ENCODE measurements around the gene CCN2.

GRCh38 chr6:131955876-131956275 lies 4.7 kb upstream of the CCN2 start:
- TF ChIP-seq FOXK2 (IDR thresholded peaks at IDR 0.05) (no peak), SP1 (IDR thresholded peaks at IDR 0.05) (no peak), FOXA1 (IDR thresholded peaks at IDR 0.05) (no peak), TARDBP (IDR thresholded peaks at IDR 0.05) (no peak), FOXM1 (IDR thresholded peaks at IDR 0.05; ENCODE audit: borderline replicate concordance) (no peak), ARNT (IDR thresholded peaks at IDR 0.05) (no peak), L3MBTL2 (conservative IDR thresholded peaks at IDR 0.05) (no peak), ZNF384 (IDR thresholded peaks at IDR 0.05) (no peak), LEF1 (IDR thresholded peaks at IDR 0.05; ENCODE audit: borderline replicate concordance) (no peak), HDGF (IDR thresholded peaks at IDR 0.05; ENCODE audit: borderline replicate concordance) (no peak)
- TF ChIP-seq, protein P1, sequence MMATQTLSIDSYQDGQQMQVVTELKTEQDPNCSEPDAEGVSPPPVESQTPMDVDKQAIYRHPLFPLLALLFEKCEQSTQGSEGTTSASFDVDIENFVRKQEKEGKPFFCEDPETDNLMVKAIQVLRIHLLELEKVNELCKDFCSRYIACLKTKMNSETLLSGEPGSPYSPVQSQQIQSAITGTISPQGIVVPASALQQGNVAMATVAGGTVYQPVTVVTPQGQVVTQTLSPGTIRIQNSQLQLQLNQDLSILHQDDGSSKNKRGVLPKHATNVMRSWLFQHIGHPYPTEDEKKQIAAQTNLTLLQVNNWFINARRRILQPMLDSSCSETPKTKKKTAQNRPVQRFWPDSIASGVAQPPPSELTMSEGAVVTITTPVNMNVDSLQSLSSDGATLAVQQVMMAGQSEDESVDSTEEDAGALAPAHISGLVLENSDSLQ (IDR thresholded peaks at IDR 0.05): no peak

Data from HEK293T (cell line).